Peyer's patch (tissue), 4 donors: ENCODE data around the gene PDK2. TPM values are rescaled to one million over a fixed set of nuclear protein-coding genes. Genes with fewer than 3 reads are reported as not detected.
"Not testable (repeated sequence)": the region's sequence is repeated elsewhere in the genome, so short reads cannot be mapped to it uniquely, and the experiment has no call there.

Source experiments
- DNase-seq, 3 donors: peaks; one replicate each; pipeline ENCODE4 v3.0.0-alpha.2; 2017 to 2019
- H3K27ac ChIP-seq, 4 donors: fragments of 200-600 bp; sonication (generic); one replicate each; pipeline ENCODE4 v1.5.1; 2016 to 2019
- H3K27me3 ChIP-seq, 2 donors: fragments of 200-600 bp; sonication (generic); one replicate each; pipeline ENCODE4 v1.5.1; 2019
- H3K36me3 ChIP-seq, 3 donors: fragments of 200-600 bp; sonication (generic); one replicate each; pipeline ENCODE4 v1.5.1; 2016 to 2019
- H3K4me1 ChIP-seq, 4 donors: fragments of 200-600 bp; sonication (generic); one replicate each; pipeline ENCODE4 v1.5.1; 2016 to 2019
- H3K4me3 ChIP-seq, 4 donors: fragments of 200-600 bp; sonication (generic); 1 replicate in 3 of 4; 2 replicates in 1 of 4; pipeline ENCODE4 v1.5.1; 2016 to 2019; ENCODE audit warnings: mild to moderate bottlenecking in 1 of 4
- H3K9me3 ChIP-seq, 4 donors: fragments of 200-600 bp; sonication (generic); one replicate each; pipeline ENCODE4 v1.5.1; 2016 to 2019; ENCODE audit warnings: mild to moderate bottlenecking in 1 of 4
- POLR2A ChIP-seq, 2 donors: fragments of 450-650 bp; IDR thresholded peaks; one replicate each; pipeline ENCODE4 v1.5.1; 2017; ENCODE audit warnings: antibody characterized with exemption in 2 of 2, mild to moderate bottlenecking in 2 of 2, moderate library complexity in 2 of 2
- total RNA-seq, 4 donors: library from RNA; depleted of rRNA; stranded (reverse); fragments of >200 nt; gene quantifications; one replicate each; pipeline ENCODE4 v1.1.0, GENCODE V29; 2016
- TF ChIP-seq, protein P1 (sequence below), 6 experiments: fragments of 450-650 bp in 4 of 6; fragments of 200-600 bp in 2 of 6; sonication (generic) in 1 of 6; IDR thresholded peaks; one replicate each; pipeline ENCODE4 v1.5.1; 2017 to 2019; ENCODE audit warnings: antibody characterized with exemption in 6 of 6, mild to moderate bottlenecking in 3 of 6, moderate library complexity in 1 of 6

The PDK2 gene
- total RNA-seq, 4 donors from 2014 or later: 23.1 to 283 (median 164) TPM

DNA sequence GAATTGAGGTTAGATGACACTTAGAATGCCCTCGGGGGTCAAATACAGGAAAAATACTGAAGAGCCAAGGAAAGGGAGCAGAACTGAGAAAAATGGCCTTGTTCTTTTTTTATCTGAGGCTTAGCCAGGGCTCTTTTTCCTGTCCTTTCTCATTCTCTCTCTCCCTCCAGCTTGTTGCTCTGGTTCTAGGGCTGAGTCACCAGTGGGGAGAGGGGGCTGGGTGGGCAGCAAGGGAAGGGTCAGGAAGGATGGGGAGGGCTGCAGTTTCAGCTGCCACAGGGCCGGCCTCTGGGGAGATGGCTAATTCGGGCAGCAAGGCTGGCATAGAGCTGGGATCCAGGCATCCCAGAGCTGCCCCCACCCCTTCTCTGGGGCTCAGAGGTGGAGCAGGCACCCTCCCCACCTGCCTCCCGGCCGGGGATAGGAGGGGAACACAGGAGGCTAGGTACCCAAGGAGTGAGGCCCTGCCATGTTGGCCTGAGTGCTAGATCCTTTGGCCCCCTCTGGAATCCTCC, 35.3 kb upstream of the PDK2 start:
- Histone ChIP-seq H3K36me3 (no peaks in the 10 kb centered on the region), H3K4me1 (peaks cover 0 to 72% (median 11%) of the 10 kb centered on the region in 4 donors), H3K27me3 (no peaks in the 10 kb centered on the region), H3K9me3 (no peaks in the 10 kb centered on the region), H3K27ac (peak overlapping the region in 3 of 4 donors; percentile 26 to 59 (median 26)), H3K4me3 (no peak overlapping the region)
- TF ChIP-seq POLR2A (IDR thresholded peaks at IDR 0.05): no peak
- TF ChIP-seq, protein P1, sequence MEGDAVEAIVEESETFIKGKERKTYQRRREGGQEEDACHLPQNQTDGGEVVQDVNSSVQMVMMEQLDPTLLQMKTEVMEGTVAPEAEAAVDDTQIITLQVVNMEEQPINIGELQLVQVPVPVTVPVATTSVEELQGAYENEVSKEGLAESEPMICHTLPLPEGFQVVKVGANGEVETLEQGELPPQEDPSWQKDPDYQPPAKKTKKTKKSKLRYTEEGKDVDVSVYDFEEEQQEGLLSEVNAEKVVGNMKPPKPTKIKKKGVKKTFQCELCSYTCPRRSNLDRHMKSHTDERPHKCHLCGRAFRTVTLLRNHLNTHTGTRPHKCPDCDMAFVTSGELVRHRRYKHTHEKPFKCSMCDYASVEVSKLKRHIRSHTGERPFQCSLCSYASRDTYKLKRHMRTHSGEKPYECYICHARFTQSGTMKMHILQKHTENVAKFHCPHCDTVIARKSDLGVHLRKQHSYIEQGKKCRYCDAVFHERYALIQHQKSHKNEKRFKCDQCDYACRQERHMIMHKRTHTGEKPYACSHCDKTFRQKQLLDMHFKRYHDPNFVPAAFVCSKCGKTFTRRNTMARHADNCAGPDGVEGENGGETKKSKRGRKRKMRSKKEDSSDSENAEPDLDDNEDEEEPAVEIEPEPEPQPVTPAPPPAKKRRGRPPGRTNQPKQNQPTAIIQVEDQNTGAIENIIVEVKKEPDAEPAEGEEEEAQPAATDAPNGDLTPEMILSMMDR (IDR thresholded peaks at IDR 0.05): no peak
- DNase-seq: no peak

DNA sequence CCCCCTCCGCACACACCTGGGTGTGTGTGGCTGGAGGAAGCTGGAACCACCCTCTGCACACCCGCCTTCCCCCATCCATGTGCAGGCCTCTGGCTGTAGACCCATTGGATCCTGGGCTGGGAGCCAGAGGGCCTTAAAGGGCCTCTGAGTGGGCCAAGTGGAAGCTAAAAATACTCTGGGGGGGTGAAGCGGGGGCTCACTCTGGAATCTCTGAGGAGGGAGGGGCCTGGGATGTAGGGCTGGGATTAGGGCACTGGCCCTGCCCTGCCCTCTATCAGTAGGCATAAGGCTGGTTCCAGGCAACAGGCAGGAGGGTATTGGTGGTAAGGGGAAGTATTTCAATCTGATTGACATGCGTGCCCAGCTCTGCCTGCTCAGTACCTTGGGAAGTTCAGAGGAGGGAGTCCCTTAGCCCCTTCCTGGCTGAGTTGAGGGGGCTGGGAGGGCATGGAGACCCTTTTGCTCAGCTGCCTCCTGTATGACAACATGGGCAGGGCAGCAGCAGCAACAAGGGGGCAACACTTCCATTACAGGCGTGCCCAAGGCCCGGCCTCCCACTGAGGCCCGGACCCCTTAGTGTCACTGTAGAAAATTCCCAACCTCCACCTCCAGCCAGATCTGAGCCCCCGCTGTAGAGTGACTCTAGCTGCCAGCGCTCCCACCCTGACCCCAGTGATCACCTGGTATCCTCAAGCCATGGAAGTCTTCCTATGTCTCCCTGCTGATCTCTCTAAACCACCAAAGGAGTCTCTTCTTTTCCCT, 34.0 kb upstream of the PDK2 start:
- H3K4me1 ChIP-seq: peaks cover 0 to 71% (median 11%) of the 10 kb centered on the region in 4 donors
- TF ChIP-seq, protein P1 (IDR thresholded peaks at IDR 0.05): no peak
- no peak for TF ChIP-seq POLR2A (IDR thresholded peaks at IDR 0.05)
- H3K9me3 ChIP-seq: no peaks in the 10 kb centered on the region
- H3K27ac ChIP-seq: peak overlapping the region in 2 of 4 donors; percentile 57 to 78
- no peak for DNase-seq
- H3K4me3 ChIP-seq: no peak overlapping the region
- H3K36me3 ChIP-seq: no peaks in the 10 kb centered on the region
- no peaks in the 10 kb centered on the region for H3K27me3 ChIP-seq

DNA sequence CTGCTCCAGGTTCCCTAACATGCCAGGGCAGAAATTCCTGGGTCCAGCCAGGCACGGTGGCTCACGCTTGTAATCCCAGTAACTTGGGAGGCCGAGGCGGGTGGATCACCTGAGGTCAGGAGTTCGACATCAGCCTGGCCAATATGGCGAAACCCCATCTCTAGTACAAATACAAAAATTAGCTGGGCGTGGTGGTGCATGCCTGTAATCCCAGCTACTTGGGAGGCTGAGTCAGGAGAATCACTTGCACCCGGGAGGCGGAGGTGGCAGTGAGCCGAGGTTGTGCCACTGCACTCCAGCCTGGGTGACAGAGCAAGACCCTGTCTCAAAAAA, 33.5 kb upstream of the PDK2 start:
- not testable (repeated sequence) for DNase-seq, H3K36me3 ChIP-seq, H3K4me3 ChIP-seq

DNA sequence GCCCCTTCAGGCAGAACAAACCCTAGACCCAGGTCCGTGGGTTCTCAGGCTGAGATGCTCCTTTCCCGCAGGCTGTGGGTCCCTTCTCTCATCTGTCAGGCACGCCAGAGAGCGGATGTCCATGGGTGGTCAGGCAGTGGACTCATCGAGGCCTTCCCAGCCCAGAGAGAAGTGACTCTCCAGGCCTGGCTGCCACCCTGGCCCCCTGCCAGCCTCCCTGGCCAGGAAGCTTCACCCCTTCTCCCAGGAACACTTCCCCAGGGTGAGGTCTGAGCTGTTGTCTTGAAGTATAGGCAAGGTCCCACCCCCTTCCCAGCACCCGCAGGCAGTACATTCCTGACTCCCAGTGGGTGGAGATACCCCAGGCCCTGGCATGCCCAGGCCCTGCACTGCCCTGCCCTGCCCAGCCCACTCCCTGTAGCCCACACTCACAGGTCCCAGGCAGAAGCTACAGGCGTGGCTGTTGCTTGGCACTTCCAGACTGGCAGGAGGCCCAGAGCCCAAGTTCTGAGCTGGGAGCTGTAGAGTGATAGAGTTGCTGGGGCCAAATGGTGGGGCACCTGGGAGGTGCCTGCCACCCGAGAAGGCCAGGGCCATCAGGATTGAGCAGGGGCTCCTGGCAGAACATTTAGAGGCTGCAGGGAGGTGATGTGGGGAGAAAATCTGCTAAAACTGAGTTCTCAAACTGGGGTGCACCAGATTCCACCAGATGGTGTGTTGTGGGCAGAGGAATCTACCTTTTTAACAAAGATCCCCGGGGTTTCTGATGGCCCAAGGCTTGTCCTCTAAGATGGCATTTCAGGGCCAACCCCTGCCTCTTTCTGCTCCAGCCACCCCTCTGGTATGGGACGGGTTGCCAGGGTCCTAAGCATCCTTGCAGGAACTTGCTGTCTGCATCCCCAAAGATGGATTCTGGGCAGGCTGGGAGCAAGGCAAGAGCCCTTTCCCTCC, 32.6 kb upstream of the PDK2 start:
- no peaks in the 10 kb centered on the region for H3K9me3 ChIP-seq
- peaks cover 0 to under 1% (median 0%) of the 10 kb centered on the region in 3 donors for H3K36me3 ChIP-seq
- no peaks in the 10 kb centered on the region for H3K27me3 ChIP-seq
- H3K4me3 ChIP-seq: no peak overlapping the region
- H3K27ac ChIP-seq: peak overlapping the region in 3 of 4 donors; percentile 36 to 78 (median 69)
- peak in 1 of 2 donors; percentile 31 for TF ChIP-seq POLR2A (IDR thresholded peaks at IDR 0.05)
- TF ChIP-seq, protein P1 (IDR thresholded peaks at IDR 0.05): no peak
- peaks cover 0 to 63% (median 8%) of the 10 kb centered on the region in 4 donors for H3K4me1 ChIP-seq
- peak in 2 of 3 donors; percentile 78 to 79 for DNase-seq

More for the DNA sequence above, 33.5 kb upstream of the PDK2 start:
- not testable (repeated sequence) for H3K9me3 ChIP-seq, H3K27me3 ChIP-seq
- Histone ChIP-seq H3K27ac (peak overlapping the region in 3 of 4 donors; percentile 36 to 78 (median 57)), H3K4me1 (peaks cover 0 to 70% (median 11%) of the 10 kb centered on the region in 4 donors)

DNA sequence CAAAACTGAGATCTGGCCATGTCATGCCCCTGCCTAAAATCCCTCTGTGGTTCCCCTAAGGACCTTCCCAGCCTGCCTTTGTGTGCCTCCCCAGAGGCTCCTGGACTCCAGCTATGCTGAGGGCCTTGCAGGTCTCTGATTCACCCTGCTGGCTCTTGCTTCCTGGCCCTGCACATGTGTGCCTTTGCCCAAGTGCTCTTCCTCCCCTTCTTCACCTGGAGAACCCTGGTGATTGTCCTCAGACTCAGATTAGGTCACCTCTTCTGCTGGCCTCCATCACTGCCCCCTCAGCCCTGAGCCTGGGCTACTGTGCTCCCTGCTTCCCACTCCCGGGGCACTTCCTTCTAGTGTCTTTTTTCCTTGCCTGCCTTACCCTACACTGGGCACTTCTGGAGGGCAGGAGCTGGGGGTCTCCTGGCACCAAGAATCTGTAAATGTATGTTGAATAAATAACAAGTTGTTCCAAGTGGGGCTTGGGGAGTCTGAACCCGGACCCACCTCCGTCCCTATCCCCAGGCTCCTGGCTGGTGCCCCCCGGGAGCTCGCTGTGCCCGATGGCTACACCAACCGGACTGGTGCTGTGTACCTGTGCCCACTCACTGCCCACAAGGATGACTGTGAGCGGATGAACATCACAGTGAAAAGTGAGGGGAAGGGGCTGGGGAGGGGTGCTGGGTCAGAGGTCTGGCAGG, 31.4 kb upstream of the PDK2 start:
- peak overlapping the region in 2 of 4 donors; percentile 69 to 78 for H3K27ac ChIP-seq

More for the DNA sequence above, 31.4 kb upstream of the PDK2 start:
- Histone ChIP-seq H3K27me3 (no peaks in the 10 kb centered on the region), H3K4me3 (no peak overlapping the region), H3K36me3 (peaks cover 0 to 11% (median 0%) of the 10 kb centered on the region in 3 donors), H3K4me1 (peaks cover 0 to 51% (median 6%) of the 10 kb centered on the region in 4 donors), H3K9me3 (no peaks in the 10 kb centered on the region)
- no peak for DNase-seq
- no peak for TF ChIP-seq POLR2A (IDR thresholded peaks at IDR 0.05)
- TF ChIP-seq, protein P1 (IDR thresholded peaks at IDR 0.05): no peak
